RWPE1 (cell line): Measurements from ENCODE around the gene SIRPB2.
A peak's percentile ranks its signal among the peaks of the same experiment; 100 is the strongest.

Experiments used
- CTCF ChIA-PET: fragments of 350-600 bp; sonication (Branson Sonifier 250); formaldehyde crosslinking; extraction: SDS; loops from one replicate; lab custom pipeline; 2021; lab: Yijun Ruan, JAX
- POLR2A ChIA-PET: fragments of 400-600 bp; formaldehyde crosslinking; extraction: SDS; loops from one replicate; lab custom pipeline; 2020; ENCODE audit warnings: antibody characterized with exemption; ENCODE audit not compliant: low non-redundant PET; lab: Yijun Ruan, JAX
- DNase-seq: peaks from one replicate; pipeline ENCODE4 v3.0.0; 2012; ENCODE audit warnings: low spot score
- H3K27ac ChIP-seq: fragments of 450-650 bp; 2 replicates; pipeline ENCODE4 v1.5.1; 2017
- TF ChIP-seq, protein P1 (sequence below): fragments of 450-650 bp; conservative IDR thresholded peaks from 2 replicates; pipeline ENCODE4 v1.5.1; 2017; ENCODE audit warnings: low read depth, mild to moderate bottlenecking

Gene SIRPB2

DNA sequence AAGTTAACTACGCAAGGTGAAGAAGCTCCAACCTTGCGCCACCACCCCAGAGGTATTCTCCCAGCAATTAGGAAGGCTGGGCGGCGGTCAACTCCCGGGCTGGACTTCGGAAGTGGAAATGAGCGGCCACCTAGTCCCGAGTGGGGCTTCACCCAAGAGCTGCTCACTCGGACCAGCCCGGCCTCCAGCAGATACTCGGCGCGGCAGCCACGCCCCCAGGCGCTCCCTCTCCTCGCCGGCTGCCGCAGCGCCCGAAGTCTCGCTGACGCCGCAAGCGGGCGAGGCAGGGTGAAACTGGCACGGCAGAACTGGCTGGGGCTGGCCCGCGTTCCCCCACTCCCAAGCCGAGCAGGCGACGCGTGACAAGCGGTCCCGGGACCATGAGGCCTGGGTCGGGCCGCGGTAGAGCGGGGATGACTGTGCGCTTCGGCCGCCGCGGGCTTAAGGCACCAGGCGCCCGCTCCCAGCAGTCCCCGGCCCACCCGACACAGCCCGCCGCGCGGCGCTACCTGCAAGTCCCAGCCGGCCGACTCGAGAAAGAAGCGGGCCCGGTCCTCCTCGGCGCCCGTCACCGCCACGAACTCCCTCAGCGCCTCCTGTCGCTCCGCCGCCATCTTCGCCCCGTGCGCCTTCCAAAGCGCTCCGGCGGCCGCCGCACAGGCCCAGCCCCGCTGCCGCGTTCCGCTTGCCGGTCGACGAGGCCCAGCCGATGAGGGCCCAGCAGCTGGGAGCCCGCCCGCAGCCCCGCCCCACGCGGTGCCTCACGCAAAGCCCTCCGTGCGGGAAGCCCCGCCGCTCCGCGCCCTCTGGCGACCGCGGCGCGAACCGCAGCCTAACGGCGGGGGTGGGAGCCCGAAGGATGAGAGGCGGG lies 24.8 kb downstream of the SIRPB2 start, which contains the start of gene NSFL1C:
TSS of gene NSFL1C (minus strand) at position 639 of the 871 bp plus-strand sequence. CDS start at position 614, 25 bp downstream.
- ChIA-PET POLR2A (interaction anchor here (0.6 kb wide), 1 partner anchor 31 kb away, joined by 5 read pairs; no protein-coding TSS in a partner anchor), CTCF (interaction anchor here (0.6 to 4.2 kb wide), 9 partner anchors 34 to 895 kb away, joined by 3 to 46 read pairs (median 4); no protein-coding TSS in a partner anchor)
- TF ChIP-seq, protein P1, sequence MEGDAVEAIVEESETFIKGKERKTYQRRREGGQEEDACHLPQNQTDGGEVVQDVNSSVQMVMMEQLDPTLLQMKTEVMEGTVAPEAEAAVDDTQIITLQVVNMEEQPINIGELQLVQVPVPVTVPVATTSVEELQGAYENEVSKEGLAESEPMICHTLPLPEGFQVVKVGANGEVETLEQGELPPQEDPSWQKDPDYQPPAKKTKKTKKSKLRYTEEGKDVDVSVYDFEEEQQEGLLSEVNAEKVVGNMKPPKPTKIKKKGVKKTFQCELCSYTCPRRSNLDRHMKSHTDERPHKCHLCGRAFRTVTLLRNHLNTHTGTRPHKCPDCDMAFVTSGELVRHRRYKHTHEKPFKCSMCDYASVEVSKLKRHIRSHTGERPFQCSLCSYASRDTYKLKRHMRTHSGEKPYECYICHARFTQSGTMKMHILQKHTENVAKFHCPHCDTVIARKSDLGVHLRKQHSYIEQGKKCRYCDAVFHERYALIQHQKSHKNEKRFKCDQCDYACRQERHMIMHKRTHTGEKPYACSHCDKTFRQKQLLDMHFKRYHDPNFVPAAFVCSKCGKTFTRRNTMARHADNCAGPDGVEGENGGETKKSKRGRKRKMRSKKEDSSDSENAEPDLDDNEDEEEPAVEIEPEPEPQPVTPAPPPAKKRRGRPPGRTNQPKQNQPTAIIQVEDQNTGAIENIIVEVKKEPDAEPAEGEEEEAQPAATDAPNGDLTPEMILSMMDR: peak; percentile 99
- peak within 1 kb of the TSS; percentile 82 for H3K27ac ChIP-seq
- DNase-seq: peak; percentile 98

DNA sequence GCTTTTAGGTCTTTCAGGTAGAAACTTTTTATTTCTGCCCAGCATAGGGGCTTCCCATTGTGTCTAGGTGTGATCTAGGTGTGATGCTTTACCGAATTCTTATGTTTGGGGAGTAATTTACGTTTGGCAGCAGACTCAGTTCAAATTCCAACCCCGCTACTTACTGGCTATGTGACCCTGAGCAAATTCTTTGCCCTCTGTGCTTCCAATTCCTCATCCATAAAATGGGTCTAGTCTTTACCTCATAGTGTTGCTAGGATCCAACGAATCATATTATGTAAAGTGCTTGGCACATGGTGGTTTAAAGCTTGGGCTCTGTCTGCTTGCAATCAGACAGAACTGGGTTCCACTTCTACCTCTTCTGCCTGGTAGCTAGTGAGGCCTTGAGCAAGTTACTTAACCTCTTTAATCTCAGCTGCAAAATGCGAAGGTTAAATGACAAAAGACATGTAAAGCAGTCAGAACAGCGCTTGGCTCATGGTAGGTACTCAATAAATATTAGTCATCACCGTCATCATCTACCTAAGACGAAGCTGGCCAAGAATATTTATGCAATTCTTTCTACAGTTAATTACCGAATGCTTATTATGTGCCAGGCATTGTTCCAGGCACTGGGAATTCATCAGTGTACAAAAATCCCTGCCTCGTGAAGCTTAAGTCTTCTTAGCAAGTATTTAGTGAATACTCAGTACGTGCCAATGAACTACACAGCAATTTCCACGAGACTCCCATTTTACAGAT lies 25.6 kb downstream of the SIRPB2 start:
- ChIA-PET CTCF (interaction anchor here (0.7 to 4.2 kb wide), 3 partner anchors 35 to 396 kb away, joined by 4 to 46 read pairs (median 7); no protein-coding TSS in a partner anchor), POLR2A (interaction anchor here (0.6 kb wide), 1 partner anchor 32 kb away, joined by 5 read pairs; no protein-coding TSS in a partner anchor)
- TF ChIP-seq, protein P1: no peak
- DNase-seq: peak; percentile 30
- peak overlapping the region; percentile 82 for H3K27ac ChIP-seq

- TF ChIP-seq, protein P1: no peak
- no peak for DNase-seq
- CTCF ChIA-PET: no interaction called here
- POLR2A ChIA-PET: no interaction called here
- H3K27ac ChIP-seq: no peak overlapping the region
Measured at GRCh38 chr20:1463971-1464570, 27.1 kb downstream of the SIRPB2 start.

DNA sequence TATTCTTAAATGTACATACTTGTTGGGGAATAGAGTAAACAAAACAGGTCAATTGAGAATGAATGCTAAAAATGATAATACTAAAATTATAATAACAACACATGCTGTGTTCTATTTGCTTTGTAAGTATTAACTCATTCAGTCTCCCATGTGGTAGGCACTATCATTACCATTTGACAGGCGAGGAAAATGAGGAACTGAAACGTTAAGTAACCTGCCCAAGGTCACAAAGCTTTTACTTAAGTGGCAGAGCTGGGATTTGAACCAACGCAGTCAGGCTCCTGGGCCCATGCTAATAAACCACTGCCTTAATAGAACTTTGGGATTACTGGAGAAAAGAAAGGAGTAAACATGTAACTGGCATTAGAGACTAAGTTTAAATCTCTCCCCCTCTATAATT lies 28.4 kb downstream of the SIRPB2 start:
- H3K27ac ChIP-seq: no peak overlapping the region
- CTCF ChIA-PET: no interaction called here
- TF ChIP-seq, protein P1: no peak
- POLR2A ChIA-PET: no interaction called here
- no peak for DNase-seq

GRCh38 chr20:1462001-1462400 lies 29.2 kb downstream of the SIRPB2 start:
- TF ChIP-seq, protein P1: no peak
- no peak overlapping the region for H3K27ac ChIP-seq
- ChIA-PET CTCF (interaction anchor here (0.7 kb wide), 1 partner anchor 1034 kb away, joined by 3 read pairs; no protein-coding TSS in a partner anchor), POLR2A (no interaction called here)
- DNase-seq: no peak
